Measurements from ENCODE around the gene INTS2. TPM values are rescaled to one million over a fixed set of nuclear protein-coding genes. Genes with fewer than 3 reads are reported as not detected.

INTS2 gene
- total RNA-seq, 1 donor from 2014 or later = 9.5 TPM

- no peak overlapping the region for H3K27ac Mint-ChIP-seq (ENCODE audit: unreplicated experiment)
- no peak for DNase-seq (ENCODE audit: low spot score)
- H3K9me3 Mint-ChIP-seq (ENCODE audit: low read depth) = no peaks in the 10 kb centered on the region
- no peaks in the 10 kb centered on the region for H3K4me1 Mint-ChIP-seq (ENCODE audit: low read depth)
- peaks cover 9% of the 10 kb centered on the region for H3K36me3 Mint-ChIP-seq (ENCODE audit: low read depth)
- no peak for TF ChIP-seq CTCF (IDR thresholded peaks at IDR 0.05)
- no peaks in the 10 kb centered on the region for H3K27me3 Mint-ChIP-seq (ENCODE audit: low read depth)
- no peak overlapping the region for H3K4me3 Mint-ChIP-seq (ENCODE audit: unreplicated experiment)
Observed at GRCh38 chr17:61878520-61878919, 49.3 kb downstream of the INTS2 start.

- Mint-ChIP-seq H3K27me3 (ENCODE audit: low read depth) (no peaks in the 10 kb centered on the region), H3K27ac (ENCODE audit: unreplicated experiment) (no peak overlapping the region), H3K9me3 (ENCODE audit: low read depth) (no peaks in the 10 kb centered on the region), H3K4me1 (ENCODE audit: low read depth) (no peaks in the 10 kb centered on the region), H3K4me3 (ENCODE audit: unreplicated experiment) (no peak overlapping the region), H3K36me3 (ENCODE audit: low read depth) (peaks cover 9% of the 10 kb centered on the region)
- DNase-seq (ENCODE audit: low spot score) = no peak
- no peak for TF ChIP-seq CTCF (IDR thresholded peaks at IDR 0.05)
Observed at GRCh38 chr17:61877837-61878236, 49.9 kb downstream of the INTS2 start.

GRCh38 chr17:61875804-61876203 lies 52.0 kb downstream of the INTS2 start:
- Mint-ChIP-seq H3K4me1 (ENCODE audit: low read depth) (no peaks in the 10 kb centered on the region), H3K9me3 (ENCODE audit: low read depth) (no peaks in the 10 kb centered on the region)
- no peak for DNase-seq (ENCODE audit: low spot score)

GRCh38 chr17:61875285-61875684 lies 52.5 kb downstream of the INTS2 start:
- H3K9me3 Mint-ChIP-seq (ENCODE audit: low read depth) = no peaks in the 10 kb centered on the region
- DNase-seq (ENCODE audit: low spot score) = no peak
- H3K4me1 Mint-ChIP-seq (ENCODE audit: low read depth) = no peaks in the 10 kb centered on the region
- TF ChIP-seq CTCF (IDR thresholded peaks at IDR 0.05) = no peak
- no peak overlapping the region for H3K27ac Mint-ChIP-seq (ENCODE audit: unreplicated experiment)
- H3K27me3 Mint-ChIP-seq (ENCODE audit: low read depth) = no peaks in the 10 kb centered on the region
- no peak overlapping the region for H3K4me3 Mint-ChIP-seq (ENCODE audit: unreplicated experiment)
- peaks cover 12% of the 10 kb centered on the region for H3K36me3 Mint-ChIP-seq (ENCODE audit: low read depth)

More at GRCh38 chr17:61875804-61876203, 52.0 kb downstream of the INTS2 start:
- no peaks in the 10 kb centered on the region for H3K27me3 Mint-ChIP-seq (ENCODE audit: low read depth)
- no peak overlapping the region for H3K4me3 Mint-ChIP-seq (ENCODE audit: unreplicated experiment)
- peaks cover 11% of the 10 kb centered on the region for H3K36me3 Mint-ChIP-seq (ENCODE audit: low read depth)
- H3K27ac Mint-ChIP-seq (ENCODE audit: unreplicated experiment) = no peak overlapping the region
- TF ChIP-seq CTCF (IDR thresholded peaks at IDR 0.05) = no peak

- H3K27me3 Mint-ChIP-seq (ENCODE audit: low read depth) = no peaks in the 10 kb centered on the region
- TF ChIP-seq CTCF (IDR thresholded peaks at IDR 0.05) = no peak
- no peak for DNase-seq (ENCODE audit: low spot score)
- peaks cover 18% of the 10 kb centered on the region for H3K36me3 Mint-ChIP-seq (ENCODE audit: low read depth)
- H3K4me1 Mint-ChIP-seq (ENCODE audit: low read depth) = no peaks in the 10 kb centered on the region
- no peaks in the 10 kb centered on the region for H3K9me3 Mint-ChIP-seq (ENCODE audit: low read depth)
- no peak overlapping the region for H3K4me3 Mint-ChIP-seq (ENCODE audit: unreplicated experiment)
- H3K27ac Mint-ChIP-seq (ENCODE audit: unreplicated experiment) = no peak overlapping the region
Observed at GRCh38 chr17:61874075-61874474, 53.7 kb downstream of the INTS2 start.

Measured in chondrocyte (in vitro differentiated cells).